ENCODE data around the gene TMEM204. TPM values are rescaled to one million over a fixed set of nuclear protein-coding genes. Genes with fewer than 3 reads are reported as not detected.

TMEM204 gene
- total RNA-seq, 4 donors from 2014 or later: 39.5 to 75.0 (median 57.1) TPM

- WGBS: 27% methylated on average over 26 of the region's 26 CpGs
- no peak for DNase-seq (ENCODE audit: extremely low spot score)
- Histone ChIP-seq H3K9me3 (no peaks in the 10 kb centered on the region), H3K27ac (replicated peaks in 1 of 4) (peak overlapping the region; percentile 81 to 89 (median 84)), H3K4me3 (peak overlapping the region; percentile 9 to 39 (median 26)), H3K36me3 (peaks cover 11 to 66% (median 58%) of the 10 kb centered on the region in 4 donors), H3K27me3 (no peaks in the 10 kb centered on the region), H3K4me1 (peaks cover 86 to 100% (median 93%) of the 10 kb centered on the region in 4 donors)
- intact Hi-C loops (cut with DNase I): no loop called here
- TF ChIP-seq POLR2AphosphoS5 (IDR thresholded peaks at IDR 0.05) (peak; percentile 75 to 81), EP300 (IDR thresholded peaks at IDR 0.05) (no peak)
These were observed 11.9 kb downstream of the TMEM204 start for GRCh38 chr16:1545044-1546040.

DNA sequence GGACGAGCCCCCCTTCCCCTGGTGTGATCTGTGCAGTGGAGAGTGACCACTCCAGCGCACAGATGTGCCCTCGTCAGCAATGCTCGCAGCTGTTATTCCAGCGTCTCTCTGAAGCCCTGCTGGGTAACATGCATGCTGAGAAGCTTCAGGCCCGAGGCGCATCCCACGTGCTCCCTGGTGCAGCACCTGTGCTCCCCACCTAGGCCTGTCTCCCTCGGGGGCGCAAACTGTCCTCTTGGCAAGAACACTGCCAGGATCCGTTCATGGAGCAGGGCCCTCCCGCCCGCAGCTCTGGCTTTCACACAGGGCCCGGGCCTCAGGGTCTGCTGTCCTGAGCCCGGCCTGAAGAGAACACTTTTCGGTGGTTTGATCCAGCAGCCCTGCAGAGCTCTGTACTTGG is 13.0 kb downstream of the TMEM204 start:
- WGBS: 80% methylated on average over 12 of the region's 16 CpGs
- Histone ChIP-seq H3K9me3 (no peaks in the 10 kb centered on the region), H3K36me3 (peaks cover 10 to 66% (median 57%) of the 10 kb centered on the region in 4 donors), H3K27me3 (no peaks in the 10 kb centered on the region), H3K4me3 (no peak overlapping the region), H3K4me1 (peaks cover 87 to 100% (median 96%) of the 10 kb centered on the region in 4 donors), H3K27ac (replicated peaks in 1 of 4) (peak overlapping the region; percentile 81 to 89 (median 84))
- TF ChIP-seq EP300 (IDR thresholded peaks at IDR 0.05) (no peak), CTCF (IDR thresholded peaks at IDR 0.05) (no peak), POLR2A (IDR thresholded peaks at IDR 0.05; ENCODE audit: low read depth) (no peak), POLR2AphosphoS5 (IDR thresholded peaks at IDR 0.05) (no peak)
- no peak for DNase-seq (ENCODE audit: extremely low spot score)
- intact Hi-C loops (cut with DNase I): no loop called here

- Histone ChIP-seq H3K36me3 (peaks cover 0 to 65% (median 52%) of the 10 kb centered on the region in 4 donors), H3K9me3 (no peaks in the 10 kb centered on the region), H3K4me1 (peaks cover 77 to 97% (median 92%) of the 10 kb centered on the region in 4 donors), H3K4me3 (no peak overlapping the region), H3K27ac (replicated peaks in 1 of 4) (peak overlapping the region; percentile 56 to 89 (median 72)), H3K27me3 (no peaks in the 10 kb centered on the region)
- intact Hi-C loops (cut with DNase I): no loop called here
- TF ChIP-seq CTCF (IDR thresholded peaks at IDR 0.05) (no peak), POLR2A (IDR thresholded peaks at IDR 0.05; ENCODE audit: low read depth) (no peak), POLR2AphosphoS5 (IDR thresholded peaks at IDR 0.05) (no peak), EP300 (IDR thresholded peaks at IDR 0.05) (no peak)
- WGBS: 61% methylated on average over 5 of the region's 5 CpGs
- DNase-seq (ENCODE audit: extremely low spot score): no peak
These were observed 14.8 kb downstream of the TMEM204 start for GRCh38 chr16:1548233-1548632.

GRCh38 chr16:1548727-1549126 is 15.3 kb downstream of the TMEM204 start:
- 92% methylated on average over 23 of the region's 23 CpGs for WGBS
- intact Hi-C loops (cut with DNase I): no loop called here
- Histone ChIP-seq H3K4me3 (no peak overlapping the region), H3K27ac (replicated peaks in 1 of 4) (peak overlapping the region; percentile 56 to 89 (median 72)), H3K27me3 (no peaks in the 10 kb centered on the region), H3K4me1 (peaks cover 77 to 97% (median 92%) of the 10 kb centered on the region in 4 donors), H3K9me3 (no peaks in the 10 kb centered on the region), H3K36me3 (peaks cover 0 to 70% (median 56%) of the 10 kb centered on the region in 4 donors)
- TF ChIP-seq POLR2AphosphoS5 (IDR thresholded peaks at IDR 0.05) (no peak), EP300 (IDR thresholded peaks at IDR 0.05) (no peak), CTCF (IDR thresholded peaks at IDR 0.05) (no peak), POLR2A (IDR thresholded peaks at IDR 0.05; ENCODE audit: low read depth) (no peak)
- no peak for DNase-seq (ENCODE audit: extremely low spot score)

- intact Hi-C loops (cut with DNase I): no loop called here
- Histone ChIP-seq H3K9me3 (no peaks in the 10 kb centered on the region), H3K4me3 (no peak overlapping the region), H3K36me3 (peaks cover 8 to 84% (median 69%) of the 10 kb centered on the region in 4 donors), H3K4me1 (peaks cover 66 to 89% (median 88%) of the 10 kb centered on the region in 4 donors), H3K27me3 (no peaks in the 10 kb centered on the region), H3K27ac (replicated peaks in 1 of 4) (peak overlapping the region; percentile 5 to 85 (median 58))
- no peak for DNase-seq (ENCODE audit: extremely low spot score)
- no peak for TF ChIP-seq POLR2A (IDR thresholded peaks at IDR 0.05; ENCODE audit: low read depth)
- TF ChIP-seq CTCF (IDR thresholded peaks at IDR 0.05): no peak
- no peak for TF ChIP-seq EP300 (IDR thresholded peaks at IDR 0.05)
- TF ChIP-seq POLR2AphosphoS5 (IDR thresholded peaks at IDR 0.05): no peak
- 67% methylated on average over 8 of the region's 8 CpGs for WGBS
These were observed 16.6 kb downstream of the TMEM204 start for GRCh38 chr16:1550069-1550468.
